Neural cell (in vitro differentiated cells): Measurements from ENCODE around the gene FILIP1.

ENCODE experiments used
- CTCF ChIP-seq: fragments of 450-650 bp; IDR thresholded peaks from 2 replicates; pipeline ENCODE4 v1.5.1; 2014; ENCODE audit warnings: antibody characterized with exemption, mild to moderate bottlenecking, moderate library complexity; ENCODE audit not compliant: poor library complexity, severe bottlenecking
- POLR2AphosphoS5 ChIP-seq: IDR thresholded peaks from 2 replicates; pipeline ENCODE4 v1.6.1; 2012

GRCh38 chr6:75307364-75308004 lies 186.1 kb downstream of the FILIP1 start:
- TF ChIP-seq CTCF (no peak), POLR2AphosphoS5 (no peak)
